Measurements from ENCODE around the gene OR1J1.

DNA sequence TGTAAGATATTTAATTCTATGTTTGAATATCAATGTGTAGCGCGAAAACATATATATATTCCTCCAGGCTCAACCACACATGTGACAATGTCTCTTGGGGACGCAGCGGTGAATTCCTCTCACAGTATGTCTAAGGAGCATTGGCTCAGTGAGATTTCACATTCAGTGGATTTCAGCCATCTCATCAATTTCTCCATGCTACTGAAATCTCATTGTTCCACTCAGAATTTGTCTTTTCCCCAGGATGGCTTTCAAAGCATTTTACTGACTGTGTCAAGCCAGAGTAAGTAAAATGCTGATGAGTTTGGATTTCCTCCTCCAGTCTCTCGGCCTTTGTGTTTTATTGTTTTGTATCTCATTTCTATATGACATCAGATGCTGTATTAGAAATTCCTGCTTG lies 1.3 kb upstream of the OR1J1 start:
- TF ChIP-seq FOXM1 (IDR thresholded peaks at IDR 0.05; ENCODE audit: borderline replicate concordance) (no peak), ZNF384 (IDR thresholded peaks at IDR 0.05) (no peak), BHLHE40 (IDR thresholded peaks at IDR 0.05; ENCODE audit: borderline replicate concordance) (no peak), FOXK2 (IDR thresholded peaks at IDR 0.05) (no peak), LEF1 (IDR thresholded peaks at IDR 0.05; ENCODE audit: borderline replicate concordance) (no peak), NFRKB (IDR thresholded peaks at IDR 0.05) (no peak)
- TF ChIP-seq, protein P1, sequence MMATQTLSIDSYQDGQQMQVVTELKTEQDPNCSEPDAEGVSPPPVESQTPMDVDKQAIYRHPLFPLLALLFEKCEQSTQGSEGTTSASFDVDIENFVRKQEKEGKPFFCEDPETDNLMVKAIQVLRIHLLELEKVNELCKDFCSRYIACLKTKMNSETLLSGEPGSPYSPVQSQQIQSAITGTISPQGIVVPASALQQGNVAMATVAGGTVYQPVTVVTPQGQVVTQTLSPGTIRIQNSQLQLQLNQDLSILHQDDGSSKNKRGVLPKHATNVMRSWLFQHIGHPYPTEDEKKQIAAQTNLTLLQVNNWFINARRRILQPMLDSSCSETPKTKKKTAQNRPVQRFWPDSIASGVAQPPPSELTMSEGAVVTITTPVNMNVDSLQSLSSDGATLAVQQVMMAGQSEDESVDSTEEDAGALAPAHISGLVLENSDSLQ (IDR thresholded peaks at IDR 0.05), result no peak
